Natural killer cell (primary cell): Measurements from ENCODE around the gene TXNDC11. TPM values are rescaled to one million over a fixed set of nuclear protein-coding genes. Genes with fewer than 3 reads are reported as not detected.

Experiments used
- ATAC-seq, 3 donors: fragments of 150-1000 bp in 2 of 3; fragments of 200-7000 bp in 1 of 3; cut with Tn5 transposase; 1 replicate in 1 of 3; 2 replicates in 2 of 3; pipeline ENCODE4 v1.10.0; 2021; ENCODE audit warnings: mild to moderate bottlenecking in 2 of 3, moderate library complexity in 2 of 3
- DNase-seq, 2 donors: peaks; one replicate each; pipeline versions ENCODE4 v3.0.0 to v3.0.0-alpha.2; 2013 to 2021; ENCODE audit warnings: mixed read lengths in 1 of 2
- H3K27ac ChIP-seq: one replicate; pipeline ENCODE4 v1.5.1; 2013; ENCODE audit warnings: mild to moderate bottlenecking, low read length
- H3K27me3 ChIP-seq: one replicate; pipeline ENCODE4 v1.6.1; 2013; ENCODE audit warnings: low read length; ENCODE audit not compliant: control insufficient read depth, insufficient read depth
- H3K36me3 ChIP-seq: one replicate; pipeline ENCODE4 v1.6.1; 2013; ENCODE audit warnings: low read length; ENCODE audit not compliant: control insufficient read depth, insufficient read depth
- H3K4me1 ChIP-seq: one replicate; pipeline ENCODE4 v1.6.1; 2013; ENCODE audit warnings: low read length; ENCODE audit not compliant: control insufficient read depth, insufficient read depth
- H3K4me3 ChIP-seq: one replicate; pipeline ENCODE4 v1.5.1; 2013; ENCODE audit warnings: low read length
- H3K9me3 ChIP-seq: one replicate; pipeline ENCODE4 v1.6.1; 2013; ENCODE audit warnings: low read length; ENCODE audit not compliant: control insufficient read depth, insufficient read depth
- H3K27ac Mint-ChIP-seq, 2 donors: one replicate each; pipeline ENCODE4 v1.8.0; 2022; ENCODE audit warnings: mild to moderate bottlenecking in 2 of 2, mixed read lengths in 2 of 2, moderate library complexity in 1 of 2
- H3K27me3 Mint-ChIP-seq, 2 donors: one replicate each; pipeline ENCODE4 v1.8.0; 2022; ENCODE audit warnings: low read depth in 2 of 2, mixed read lengths in 2 of 2
- H3K36me3 Mint-ChIP-seq: one replicate; pipeline ENCODE4 v1.8.0; 2022; ENCODE audit warnings: mixed read lengths
- H3K4me1 Mint-ChIP-seq, 2 donors: one replicate each; pipeline ENCODE4 v1.8.0; 2022; ENCODE audit warnings: mixed read lengths in 2 of 2
- H3K4me3 Mint-ChIP-seq: one replicate; pipeline ENCODE4 v1.8.0; 2022; ENCODE audit warnings: mild to moderate bottlenecking, moderate library complexity, mixed read lengths
- H3K9me3 Mint-ChIP-seq, 2 donors: one replicate each; pipeline ENCODE4 v1.8.0; 2022; ENCODE audit warnings: mixed read lengths in 2 of 2
- CTCF ChIP-seq: fragments of 200-600 bp; IDR thresholded peaks from one replicate; pipeline ENCODE4 v1.8.0; 2022; ENCODE audit warnings: antibody characterized with exemption
- WGBS: methylation state at CpG from one replicate; pipeline ENCODE4 v1.1.7; 2013; ENCODE audit warnings: missing lambda C conversion rate; ENCODE audit not compliant: insufficient coverage; 5-methylcytosine and 5-hydroxymethylcytosine counted together
- intact Hi-C: fragments of 100-400 bp; cut with micrococcal nuclease; formaldehyde crosslinking; loops from one replicate; pipeline ENCODE4 v1.14.2; 2022
- total RNA-seq, 4 donors: library from RNA; stranded (reverse); fragments of 120-200 nt in 1 of 4; gene quantifications; one replicate each; pipeline versions ENCODE4 v1.2.3 to v1.2.4, GENCODE V29; 2013 to 2022

Gene TXNDC11
- total RNA-seq, 3 donors from 2014 or later (not counting 1 experiment from before 2014, with no cell fraction given), result 63.4 to 99.2 (median 68.9) TPM

- Mint-ChIP-seq H3K9me3 (no peaks in the 10 kb centered on the region), H3K27ac (no peak overlapping the region), H3K4me3 (no peak overlapping the region), H3K36me3 (peaks cover 16% of the 10 kb centered on the region), H3K4me1 (peaks cover 5 to 12% of the 10 kb centered on the region in 2 donors), H3K27me3 (no peaks in the 10 kb centered on the region)
- H3K27me3 ChIP-seq, result no peaks in the 10 kb centered on the region
- DNase-seq, result no peak
- H3K4me3 ChIP-seq, result no peak overlapping the region
- H3K4me1 ChIP-seq, result peaks cover 3% of the 10 kb centered on the region
- H3K27ac ChIP-seq, result no peak overlapping the region
- no peak for TF ChIP-seq CTCF
- H3K9me3 ChIP-seq, result no peaks in the 10 kb centered on the region
- intact Hi-C loops, result no loop called here
- H3K36me3 ChIP-seq, result peaks cover 33% of the 10 kb centered on the region
- no peak for ATAC-seq
Observed at GRCh38 chr16:11716336-11716735, 26.3 kb downstream of the TXNDC11 start.

GRCh38 chr16:11715246-11715947, 27.3 kb downstream of the TXNDC11 start:
- H3K27ac ChIP-seq, result no peak overlapping the region
- H3K9me3 Mint-ChIP-seq, result no peaks in the 10 kb centered on the region
- no peak for TF ChIP-seq CTCF
- peaks cover 16% of the 10 kb centered on the region for H3K36me3 Mint-ChIP-seq
- intact Hi-C loops, result no loop called here
- 88% methylated on average over 7 of the region's 8 CpGs for WGBS
- no peaks in the 10 kb centered on the region for H3K27me3 ChIP-seq
- H3K27ac Mint-ChIP-seq, result no peak overlapping the region
- no peak overlapping the region for H3K4me3 ChIP-seq
- peaks cover 5 to 12% of the 10 kb centered on the region in 2 donors for H3K4me1 Mint-ChIP-seq
- DNase-seq (no peak), ATAC-seq (no peak)
- no peaks in the 10 kb centered on the region for H3K27me3 Mint-ChIP-seq
- no peak overlapping the region for H3K4me3 Mint-ChIP-seq
- H3K36me3 ChIP-seq, result peaks cover 33% of the 10 kb centered on the region
- no peaks in the 10 kb centered on the region for H3K9me3 ChIP-seq
- H3K4me1 ChIP-seq, result peaks cover 3% of the 10 kb centered on the region

- Mint-ChIP-seq H3K9me3 (no peaks in the 10 kb centered on the region), H3K4me1 (peaks cover 0 to 5% of the 10 kb centered on the region in 2 donors), H3K27ac (no peak overlapping the region), H3K27me3 (no peaks in the 10 kb centered on the region), H3K4me3 (no peak overlapping the region), H3K36me3 (peaks cover 7% of the 10 kb centered on the region)
- no peaks in the 10 kb centered on the region for H3K27me3 ChIP-seq
- H3K27ac ChIP-seq, result no peak overlapping the region
- H3K9me3 ChIP-seq, result no peaks in the 10 kb centered on the region
- ATAC-seq (no peak), DNase-seq (no peak)
- TF ChIP-seq CTCF, result no peak
- peaks cover 29% of the 10 kb centered on the region for H3K36me3 ChIP-seq
- WGBS, result 100% methylated on average over 3 of the region's 3 CpGs
- no peak overlapping the region for H3K4me3 ChIP-seq
- H3K4me1 ChIP-seq, result peaks cover 3% of the 10 kb centered on the region
- intact Hi-C loops, result no loop called here
Observed at GRCh38 chr16:11712122-11712521, 30.5 kb downstream of the TXNDC11 start.

- peaks cover 28% of the 10 kb centered on the region for H3K36me3 ChIP-seq
- H3K27ac Mint-ChIP-seq, result no peak overlapping the region
Observed at GRCh38 chr16:11711662-11712061, 31.0 kb downstream of the TXNDC11 start.

More at GRCh38 chr16:11711662-11712061, 31.0 kb downstream of the TXNDC11 start:
- Histone ChIP-seq H3K4me3 (no peak overlapping the region), H3K4me1 (peaks cover 3% of the 10 kb centered on the region), H3K9me3 (no peaks in the 10 kb centered on the region), H3K27ac (no peak overlapping the region), H3K27me3 (no peaks in the 10 kb centered on the region)
- WGBS, result 98% methylated on average over 4 of the region's 4 CpGs
- Mint-ChIP-seq H3K4me1 (peaks cover under 1 to 3% of the 10 kb centered on the region in 2 donors), H3K4me3 (no peak overlapping the region), H3K27me3 (no peaks in the 10 kb centered on the region), H3K9me3 (no peaks in the 10 kb centered on the region), H3K36me3 (peaks cover 3% of the 10 kb centered on the region)
- intact Hi-C loops, result no loop called here
- no peak for ATAC-seq
- TF ChIP-seq CTCF, result no peak
- no peak for DNase-seq
